AG09309 (cell line): ENCODE results near the gene AMN.

ENCODE experiments used
- DNase-seq: peaks from one replicate; pipeline ENCODE4 v3.0.0-alpha.2; 2010; ENCODE audit warnings: low read depth
- H3K4me3 ChIP-seq: 2 replicates; pipeline ENCODE4 v1.5.1; 2011; ENCODE audit warnings: mild to moderate bottlenecking, low read depth, low read length, moderate library complexity; ENCODE audit not compliant: control insufficient read depth
- TF ChIP-seq, protein P1 (sequence below): IDR thresholded peaks from 2 replicates; pipeline ENCODE4 v1.5.1; 2011; ENCODE audit warnings: mild to moderate bottlenecking, low read depth, low read length, inconsistent platforms; ENCODE audit not compliant: insufficient read depth, control insufficient read depth; ENCODE audit errors: missing control alignments

The AMN gene

DNA sequence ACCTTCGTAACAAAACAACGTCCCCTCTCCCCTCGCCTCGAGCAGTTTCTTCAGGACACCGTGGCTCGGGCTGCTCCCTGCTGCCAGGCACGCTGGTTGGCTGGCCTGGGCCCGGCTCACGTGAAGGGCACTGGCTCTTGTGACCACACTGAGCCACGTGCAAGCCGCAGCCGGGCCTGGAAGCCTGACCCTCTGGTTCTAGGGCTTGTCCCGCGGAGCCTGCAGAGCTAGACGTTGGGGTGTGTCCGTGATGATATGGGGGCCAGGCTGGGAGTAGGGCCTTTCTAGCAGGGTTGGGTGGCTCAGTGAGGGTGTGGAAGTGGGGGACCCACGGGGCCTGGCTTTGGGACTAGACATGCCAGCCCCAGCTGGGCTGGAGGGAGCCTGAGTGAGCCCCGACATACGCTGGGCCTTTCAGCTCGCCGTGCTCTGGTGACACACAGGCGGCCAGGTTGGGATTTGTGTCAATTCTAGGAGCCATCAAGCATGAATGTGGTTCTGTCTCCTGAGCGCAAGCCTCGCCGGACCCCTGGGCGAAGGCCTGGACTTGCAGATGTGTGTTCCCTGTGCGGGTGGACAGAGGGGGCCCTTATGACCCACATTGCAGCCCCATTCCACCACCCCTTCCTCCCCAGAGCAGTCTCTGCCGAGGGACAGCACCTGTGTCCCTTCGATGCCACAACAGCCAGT, 13.6 kb upstream of the AMN start:
- TF ChIP-seq, protein P1, sequence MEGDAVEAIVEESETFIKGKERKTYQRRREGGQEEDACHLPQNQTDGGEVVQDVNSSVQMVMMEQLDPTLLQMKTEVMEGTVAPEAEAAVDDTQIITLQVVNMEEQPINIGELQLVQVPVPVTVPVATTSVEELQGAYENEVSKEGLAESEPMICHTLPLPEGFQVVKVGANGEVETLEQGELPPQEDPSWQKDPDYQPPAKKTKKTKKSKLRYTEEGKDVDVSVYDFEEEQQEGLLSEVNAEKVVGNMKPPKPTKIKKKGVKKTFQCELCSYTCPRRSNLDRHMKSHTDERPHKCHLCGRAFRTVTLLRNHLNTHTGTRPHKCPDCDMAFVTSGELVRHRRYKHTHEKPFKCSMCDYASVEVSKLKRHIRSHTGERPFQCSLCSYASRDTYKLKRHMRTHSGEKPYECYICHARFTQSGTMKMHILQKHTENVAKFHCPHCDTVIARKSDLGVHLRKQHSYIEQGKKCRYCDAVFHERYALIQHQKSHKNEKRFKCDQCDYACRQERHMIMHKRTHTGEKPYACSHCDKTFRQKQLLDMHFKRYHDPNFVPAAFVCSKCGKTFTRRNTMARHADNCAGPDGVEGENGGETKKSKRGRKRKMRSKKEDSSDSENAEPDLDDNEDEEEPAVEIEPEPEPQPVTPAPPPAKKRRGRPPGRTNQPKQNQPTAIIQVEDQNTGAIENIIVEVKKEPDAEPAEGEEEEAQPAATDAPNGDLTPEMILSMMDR = no peak
- H3K4me3 ChIP-seq = no peak overlapping the region
- DNase-seq = no peak

DNA sequence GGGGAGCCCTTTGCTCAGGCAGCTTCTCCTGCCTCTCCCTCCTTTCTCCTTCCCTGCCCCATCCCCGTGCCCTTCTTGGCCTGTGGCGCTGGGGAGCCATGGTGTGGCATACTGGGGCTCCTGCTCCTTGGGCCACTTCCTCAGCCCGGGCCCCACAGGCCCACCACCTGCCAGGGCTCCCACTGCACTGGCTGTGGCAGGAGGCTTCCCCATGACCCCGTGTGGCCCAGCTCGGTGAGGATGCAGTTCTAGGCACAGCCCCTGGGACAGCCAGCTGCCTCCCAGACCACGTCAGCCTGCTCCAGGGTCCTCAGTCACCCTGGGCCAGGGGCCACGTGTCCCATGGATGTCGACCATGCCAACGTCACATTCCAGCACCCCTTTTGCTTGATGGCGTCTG, 13.0 kb upstream of the AMN start:
- TF ChIP-seq, protein P1 = no peak
- no peak for DNase-seq
- H3K4me3 ChIP-seq = no peak overlapping the region

DNA sequence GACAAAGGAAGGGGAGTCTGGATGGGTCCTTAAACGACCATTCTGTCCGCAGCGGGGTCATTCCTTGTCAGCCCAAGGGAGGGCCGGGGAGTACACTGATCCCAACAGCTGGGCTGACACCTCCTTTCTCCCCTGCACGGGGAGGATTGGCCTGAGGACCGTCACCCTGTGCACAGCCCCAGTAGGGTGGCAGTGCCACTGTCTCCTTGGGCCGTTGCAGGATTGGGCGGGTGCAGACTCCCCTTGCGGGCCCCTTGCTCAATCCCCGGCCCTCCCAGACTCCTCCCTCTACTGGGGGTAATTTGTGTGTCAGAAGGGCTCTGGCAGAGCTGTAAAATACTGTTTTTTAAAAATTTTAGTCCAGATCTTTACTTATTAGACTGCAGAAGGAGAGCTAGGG, 12.6 kb upstream of the AMN start:
- H3K4me3 ChIP-seq = no peak overlapping the region
- TF ChIP-seq, protein P1 = no peak
- no peak for DNase-seq

DNA sequence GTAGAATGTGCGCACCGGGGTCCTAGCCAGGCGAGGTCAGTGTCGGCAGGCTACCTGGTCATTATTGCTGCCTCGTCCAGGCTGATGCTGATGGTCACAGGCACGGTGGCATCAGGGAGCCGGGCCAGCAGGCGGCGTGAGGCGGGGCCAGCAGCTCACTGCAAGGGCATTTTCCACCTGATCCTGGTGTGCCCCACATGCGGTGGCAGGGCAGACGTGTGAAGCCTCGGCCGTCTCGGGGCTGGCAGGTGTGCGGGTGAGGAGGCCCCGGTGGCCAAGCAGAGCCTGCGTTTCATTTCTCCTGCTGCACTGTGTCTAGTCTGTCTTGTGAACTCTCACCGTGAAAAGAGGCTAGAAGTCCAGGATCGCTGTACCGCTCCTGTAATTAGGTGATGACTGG, 12.0 kb upstream of the AMN start:
- H3K4me3 ChIP-seq = no peak overlapping the region
- no peak for DNase-seq
- TF ChIP-seq, protein P1 = no peak

DNA sequence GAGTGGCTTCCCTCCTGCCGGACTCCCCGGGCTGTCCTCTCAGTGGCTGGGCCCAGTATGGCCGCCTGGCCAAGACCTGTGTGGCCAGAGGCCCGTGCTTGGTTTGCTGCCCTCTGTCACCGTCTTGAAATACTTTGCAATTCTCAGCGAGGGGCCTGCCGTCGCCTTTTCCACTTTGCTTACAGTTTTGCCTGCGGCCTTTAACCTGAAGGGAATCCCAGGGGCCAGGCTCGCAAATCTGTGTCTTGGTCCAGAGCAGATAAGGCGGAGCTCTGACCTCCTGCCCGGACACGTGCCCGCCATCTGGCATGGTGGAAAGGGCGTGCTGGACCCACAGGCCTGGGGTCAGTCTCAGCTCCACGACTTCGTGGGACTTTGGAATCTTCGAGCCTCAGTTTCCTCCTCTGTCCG, 10.9 kb upstream of the AMN start:
- no peak for DNase-seq
- TF ChIP-seq, protein P1 = no peak
- no peak overlapping the region for H3K4me3 ChIP-seq

DNA sequence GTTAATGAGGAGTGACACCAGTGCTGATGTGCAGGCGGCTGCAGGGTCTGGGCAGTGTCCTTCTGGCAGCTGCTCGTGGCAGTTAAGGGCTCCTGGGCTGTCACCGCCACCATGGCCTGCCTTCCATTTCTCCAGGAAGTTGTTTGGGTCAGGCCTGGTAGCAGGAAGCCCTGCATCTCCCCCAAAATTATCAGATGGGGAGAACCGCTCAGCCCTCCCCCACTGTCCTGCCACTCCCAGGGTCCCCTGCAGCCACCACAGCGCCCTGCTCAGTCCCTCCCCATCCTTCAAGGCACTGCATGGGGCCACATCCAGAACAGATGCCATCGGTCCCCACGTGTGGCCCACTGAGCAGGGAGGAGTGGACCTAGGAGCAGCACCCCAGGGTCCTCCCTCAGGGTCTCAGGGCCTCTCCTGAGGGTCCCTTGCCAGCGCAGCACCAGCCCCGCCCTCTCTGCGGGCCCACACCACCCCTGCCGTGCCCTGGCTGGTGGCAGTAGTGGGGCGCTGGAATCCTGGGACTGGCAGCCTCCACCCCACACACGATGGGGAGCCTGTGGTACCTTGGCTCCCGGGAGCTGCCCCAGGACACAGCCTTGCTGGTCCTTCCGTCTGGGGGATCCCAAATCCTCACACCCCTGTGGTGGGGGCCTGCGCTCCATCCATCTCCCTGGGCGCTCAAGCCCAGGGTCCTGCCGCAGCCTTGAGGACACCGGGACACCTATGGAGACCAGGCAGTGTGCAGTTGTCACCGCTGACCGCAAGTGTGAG, 10.3 kb upstream of the AMN start:
- H3K4me3 ChIP-seq = no peak overlapping the region

More for the DNA sequence above, 10.3 kb upstream of the AMN start:
- DNase-seq = no peak
- TF ChIP-seq, protein P1 = no peak
